ENCODE measurements around the gene MIPEP.

- TF ChIP-seq POLR2A (IDR thresholded peaks at IDR 0.05; ENCODE audit: low read length) (no peak), CTCF (IDR thresholded peaks at IDR 0.05) (no peak), USF2 (IDR thresholded peaks at IDR 0.05) (no peak), MAZ (IDR thresholded peaks at IDR 0.05; ENCODE audit: borderline replicate concordance, low read depth, low read length) (no peak), EHMT2 (IDR thresholded peaks at IDR 0.05; ENCODE audit: low read depth) (no peak)
- TF ChIP-seq, protein P1, sequence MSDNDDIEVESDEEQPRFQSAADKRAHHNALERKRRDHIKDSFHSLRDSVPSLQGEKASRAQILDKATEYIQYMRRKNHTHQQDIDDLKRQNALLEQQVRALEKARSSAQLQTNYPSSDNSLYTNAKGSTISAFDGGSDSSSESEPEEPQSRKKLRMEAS (IDR thresholded peaks at IDR 0.05), result no peak
These were observed 117.2 kb downstream of the MIPEP start for GRCh38 chr13:23771956-23772355.
